SK-N-SH treated with all-trans-retinoic acid at 6 μM for 48 hours (cell line): ENCODE measurements around the gene ZNF143.
A peak's percentile ranks its signal among the peaks of the same experiment; 100 is the strongest.

ENCODE experiments used
- ATAC-seq: fragments of 200-7000 bp; cut with Tn5 transposase; 3 replicates; pipeline ENCODE4 v1.9.1; 2020; ENCODE audit warnings: mild to moderate bottlenecking, moderate library complexity
- ARNTL ChIP-seq: fragments of 450-650 bp; formaldehyde crosslinking; IDR thresholded peaks from 2 replicates; pipeline ENCODE4 v1.5.0; 2020; ENCODE audit warnings: low read depth, mild to moderate bottlenecking, moderate library complexity, borderline replicate concordance
- BACH2 ChIP-seq: fragments of 250-450 bp; sonication (Bioruptor Pico); IDR thresholded peaks from 2 replicates; pipeline ENCODE4 v1.9.0; 2021; ENCODE audit warnings: mild to moderate bottlenecking, borderline replicate concordance
- CREB5 ChIP-seq: fragments of 250-450 bp; sonication (Bioruptor Pico); IDR thresholded peaks from 2 replicates; pipeline ENCODE4 v1.5.1; 2020; ENCODE audit warnings: low read depth, mild to moderate bottlenecking, moderate library complexity
- CSDC2 ChIP-seq: fragments of 250-450 bp; sonication (Bioruptor Pico); IDR thresholded peaks from 2 replicates; pipeline ENCODE4 v1.5.0; 2020; ENCODE audit warnings: mild to moderate bottlenecking, moderate library complexity
- CSRNP3 ChIP-seq: fragments of 250-450 bp; sonication (Bioruptor Pico); IDR thresholded peaks from 2 replicates; pipeline ENCODE4 v1.5.1; 2021; ENCODE audit warnings: mild to moderate bottlenecking, moderate library complexity
- GLIS3 ChIP-seq: fragments of 250-450 bp; sonication (Bioruptor Pico); IDR thresholded peaks from 2 replicates; pipeline ENCODE4 v1.5.0; 2020; ENCODE audit warnings: mild to moderate bottlenecking, moderate library complexity
- ISL1 ChIP-seq: fragments of 250-450 bp; sonication (Bioruptor Pico); IDR thresholded peaks from 2 replicates; pipeline ENCODE4 v2.1.2; 2022; ENCODE audit warnings: mild to moderate bottlenecking, moderate library complexity
- PATZ1 ChIP-seq: fragments of 250-450 bp; sonication (Bioruptor Pico); IDR thresholded peaks from 2 replicates; pipeline ENCODE4 v1.8.0; 2020; ENCODE audit warnings: mild to moderate bottlenecking, moderate library complexity, borderline replicate concordance
- POU6F1 ChIP-seq: fragments of 250-450 bp; sonication (Bioruptor Pico); IDR thresholded peaks from 2 replicates; pipeline ENCODE4 v1.8.0; 2021; ENCODE audit warnings: low read depth, mild to moderate bottlenecking, moderate library complexity, borderline replicate concordance
- RARB ChIP-seq: fragments of 250-450 bp; sonication (Bioruptor Pico); IDR thresholded peaks from 2 replicates; pipeline ENCODE4 v1.8.0; 2021; ENCODE audit warnings: mild to moderate bottlenecking, moderate library complexity
- SNAI2 ChIP-seq: fragments of 250-450 bp; sonication (Bioruptor Pico); IDR thresholded peaks from 2 replicates; pipeline ENCODE4 v1.5.0; 2020; ENCODE audit warnings: mild to moderate bottlenecking, moderate library complexity
- TCF4 ChIP-seq: fragments of 250-450 bp; sonication (Bioruptor Pico); IDR thresholded peaks from 2 replicates; pipeline ENCODE4 v1.8.0; 2021; ENCODE audit warnings: mild to moderate bottlenecking, moderate library complexity, borderline replicate concordance
- TOX ChIP-seq: fragments of 250-450 bp; sonication (Bioruptor Pico); IDR thresholded peaks from 2 replicates; pipeline ENCODE4 v1.8.0; 2021; ENCODE audit warnings: mild to moderate bottlenecking, moderate library complexity, borderline replicate concordance
- TSHZ2 ChIP-seq: fragments of 250-450 bp; sonication (Bioruptor Pico); IDR thresholded peaks from 2 replicates; pipeline ENCODE4 v1.5.0; 2020; ENCODE audit warnings: mild to moderate bottlenecking, moderate library complexity
- ZFP3 ChIP-seq: fragments of 250-450 bp; sonication (Bioruptor Pico); IDR thresholded peaks from 2 replicates; pipeline ENCODE4 v1.5.0; 2020; ENCODE audit warnings: mild to moderate bottlenecking, moderate library complexity
- ZFP30 ChIP-seq: fragments of 450-650 bp; formaldehyde crosslinking; IDR thresholded peaks from 2 replicates; pipeline ENCODE4 v1.5.0; 2022; ENCODE audit warnings: mild to moderate bottlenecking, moderate library complexity
- ZNF565 ChIP-seq: fragments of 450-650 bp; formaldehyde crosslinking; conservative IDR thresholded peaks from 2 replicates; pipeline ENCODE4 v1.5.0; 2020; ENCODE audit warnings: low read depth, mild to moderate bottlenecking, moderate library complexity
- ZNF70 ChIP-seq: fragments of 450-650 bp; formaldehyde crosslinking; IDR thresholded peaks from 2 replicates; pipeline ENCODE4 v1.5.0; 2020; ENCODE audit warnings: mild to moderate bottlenecking, moderate library complexity
- ZNF8 ChIP-seq: fragments of 450-650 bp; formaldehyde crosslinking; IDR thresholded peaks from 2 replicates; pipeline ENCODE4 v1.5.0; 2020; ENCODE audit warnings: mild to moderate bottlenecking, moderate library complexity

ZNF143 gene

GRCh38 chr11:9460322-9461062 is at the start of gene ZNF143:
ZNF143 (plus strand) TSS chr11:9461012; CDS start chr11:9471309, 10,297 bp downstream.
- TF ChIP-seq ZNF8 (no peak), SNAI2 (CRISPR knock-in tag) (no peak), ZFP3 (CRISPR knock-in tag) (0 out of 2 replicates have a peak, but pooled peaks have one; percentile 50), GLIS3 (CRISPR knock-in tag) (no peak), TSHZ2 (CRISPR knock-in tag) (peak; percentile 60; the same call in 1 of the 2 replicates), PATZ1 (CRISPR knock-in tag) (no peak), ARNTL (no peak), CSRNP3 (no peak), POU6F1 (CRISPR knock-in tag) (no peak), CSDC2 (CRISPR knock-in tag) (0 out of 2 replicates have a peak, but pooled peaks have one; percentile 37), CREB5 (no peak)
- peak; percentile 93 for ATAC-seq

GRCh38 chr11:9428706-9429105 is 32.1 kb upstream of the ZNF143 start:
- ATAC-seq: no peak
- TF ChIP-seq CREB5 (no peak), ARNTL (no peak), BACH2 (no peak), TCF4 (no peak), ZNF565 (CRISPR knock-in tag) (no peak), CSRNP3 (no peak), RARB (no peak), ZFP30 (CRISPR knock-in tag) (no peak), TOX (CRISPR knock-in tag) (no peak), ISL1 (CRISPR knock-in tag) (no peak), ZNF70 (CRISPR knock-in tag) (no peak), TSHZ2 (CRISPR knock-in tag) (no peak), ZFP3 (CRISPR knock-in tag) (no peak)
